Gastrocnemius medialis (tissue), 4 donors: ENCODE measurements around the gene RIOX2.

Experiments
- CTCF ChIP-seq, 5 experiments: fragments of 450-650 bp in 3 of 5; fragments of 200-600 bp in 2 of 5; sonication (generic) in 2 of 5; IDR thresholded peaks in 4 of 5; conservative IDR thresholded peaks in 1 of 5; 1 replicate in 4 of 5; 2 replicates in 1 of 5; pipeline ENCODE4 v1.5.1; 2016 to 2019; ENCODE audit warnings: antibody characterized with exemption in 5 of 5, mild to moderate bottlenecking in 3 of 5, moderate library complexity in 3 of 5
- POLR2A ChIP-seq, 2 donors: fragments of 450-650 bp; IDR thresholded peaks; one replicate each; pipeline ENCODE4 v1.6.1; 2017; ENCODE audit warnings: antibody characterized with exemption in 2 of 2, mild to moderate bottlenecking in 2 of 2, moderate library complexity in 2 of 2

- TF ChIP-seq CTCF (IDR thresholded peaks at IDR 0.05 in 4 of 5, conservative IDR thresholded peaks at IDR 0.05 in 1 of 5) (no peak), POLR2A (IDR thresholded peaks at IDR 0.05) (no peak)
Observed at GRCh38 chr3:97959872-97960271, 12.4 kb downstream of the RIOX2 start.
